Limb (tissue), 2 donors: ENCODE results near the gene SLC25A22.

Source experiments
- DNase-seq, 2 donors: peaks; one replicate each; pipeline ENCODE4 v3.0.0-alpha.2; 2016; ENCODE audit errors: extremely low spot score in 2 of 2

SLC25A22 gene

DNA sequence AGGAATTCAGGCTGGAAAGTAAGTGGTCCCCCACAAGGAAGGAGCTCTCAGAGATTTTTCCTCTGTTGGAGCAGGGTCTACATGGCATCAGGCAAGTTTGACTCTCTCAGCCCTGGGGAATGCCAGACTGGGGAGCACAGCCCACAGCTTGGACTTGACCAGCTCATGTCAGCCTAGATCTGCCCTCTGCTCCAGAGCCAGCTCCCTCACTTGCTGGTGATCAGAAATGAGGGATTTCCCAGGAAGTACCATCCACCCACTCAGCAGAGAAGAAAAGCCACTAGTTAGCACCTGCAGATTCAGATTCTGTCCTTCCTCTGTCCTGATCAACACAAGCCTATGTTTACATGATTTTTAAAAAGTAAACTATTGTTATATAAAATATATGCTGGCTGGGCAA lies 37.8 kb downstream of the SLC25A22 start:
- DNase-seq: no peak

- DNase-seq: no peak
Observed at GRCh38 chr11:749731-750130, 48.4 kb downstream of the SLC25A22 start.

GRCh38 chr11:748007-748359 lies 50.1 kb downstream of the SLC25A22 start:
- no peak for DNase-seq

DNA sequence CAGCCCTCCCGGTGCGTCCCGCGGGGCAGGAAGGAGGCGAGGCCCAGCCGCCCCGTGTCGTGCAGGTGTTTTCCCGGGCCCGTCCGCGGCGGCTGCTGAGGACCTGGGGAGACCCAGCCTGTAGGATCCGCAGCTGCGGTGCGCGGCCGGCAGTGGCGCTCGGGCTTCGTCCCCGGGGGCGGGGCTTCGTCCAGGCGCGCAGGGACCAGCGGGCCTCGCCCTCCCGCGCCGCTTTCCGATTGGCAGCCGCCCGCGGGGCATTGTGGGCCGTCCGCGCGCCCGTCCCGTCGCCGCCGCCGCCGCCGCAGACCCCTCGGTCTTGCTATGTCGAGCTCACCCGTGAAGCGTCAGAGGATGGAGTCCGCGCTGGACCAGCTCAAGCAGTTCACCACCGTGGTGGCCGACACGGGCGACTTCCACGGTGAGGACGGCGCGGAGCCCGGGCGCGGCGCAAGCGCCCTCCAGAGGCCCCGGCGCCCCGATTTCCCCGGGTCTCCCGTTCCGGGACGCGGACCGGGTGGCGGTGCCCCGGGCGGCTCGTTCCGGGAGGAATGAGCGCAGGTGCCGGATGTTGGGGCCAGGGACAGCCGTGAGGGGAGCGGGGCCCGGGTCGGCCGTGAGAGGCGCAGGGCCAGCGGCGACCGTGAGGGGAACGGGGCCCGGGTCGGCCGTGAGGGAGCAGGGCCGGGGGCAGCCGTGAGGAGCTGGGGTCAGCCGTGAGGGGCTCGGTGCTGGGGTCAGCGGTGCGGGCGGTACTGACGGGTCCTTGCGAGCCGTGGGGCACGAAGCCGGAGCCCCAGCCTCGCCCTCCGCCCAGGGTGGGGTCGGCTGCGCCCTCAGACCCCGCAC lies 50.7 kb downstream of the SLC25A22 start, which contains the start of gene TALDO1:
Gene TALDO1, plus strand, starts transcription at position 307 of the 849 bp plus-strand sequence. Its CDS starts 18 bp downstream, at position 325.
- peak; percentile 89 to 93 for DNase-seq

DNA sequence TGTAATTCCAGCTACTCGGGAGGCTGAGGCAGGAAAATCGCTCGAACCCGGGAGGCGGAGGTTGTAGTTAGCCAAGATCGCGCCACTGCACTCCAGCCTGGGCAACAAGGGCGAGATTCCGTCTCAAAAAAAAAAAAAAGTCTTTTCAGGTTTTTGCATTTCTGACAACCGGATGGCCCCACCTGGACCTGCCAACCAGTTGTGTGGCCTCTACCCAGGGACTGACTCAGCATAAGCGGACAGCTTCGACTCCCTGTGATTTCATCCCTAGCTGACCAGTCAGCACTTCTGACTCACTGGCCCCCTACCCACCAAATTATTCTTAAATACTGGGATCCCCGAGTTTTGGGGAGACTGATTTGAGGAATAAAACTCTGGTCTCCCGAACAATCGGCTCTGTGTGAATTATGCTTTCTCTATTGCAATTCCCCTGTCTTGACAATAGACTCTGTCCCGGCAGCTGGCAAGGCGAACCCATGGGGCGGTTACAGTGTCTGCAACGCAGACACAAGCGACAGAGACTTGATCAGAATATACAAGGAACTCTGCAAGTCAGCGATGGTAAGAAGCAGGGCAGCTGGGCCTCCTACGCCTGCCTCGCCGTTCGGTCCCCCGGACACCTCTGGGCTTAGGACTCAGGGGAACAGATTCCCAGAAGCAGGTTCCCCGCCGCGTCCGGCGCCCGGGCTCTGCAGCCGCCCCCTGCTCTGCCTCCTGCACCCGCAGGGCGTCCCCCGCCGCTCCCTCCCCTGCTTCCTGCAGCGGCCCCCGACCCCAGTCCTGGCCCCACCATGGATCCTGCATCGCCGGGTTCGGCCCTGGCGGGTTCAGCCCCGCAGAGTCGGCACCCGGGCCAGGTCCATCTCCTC lies 51.6 kb downstream of the SLC25A22 start:
- no peak for DNase-seq

DNA sequence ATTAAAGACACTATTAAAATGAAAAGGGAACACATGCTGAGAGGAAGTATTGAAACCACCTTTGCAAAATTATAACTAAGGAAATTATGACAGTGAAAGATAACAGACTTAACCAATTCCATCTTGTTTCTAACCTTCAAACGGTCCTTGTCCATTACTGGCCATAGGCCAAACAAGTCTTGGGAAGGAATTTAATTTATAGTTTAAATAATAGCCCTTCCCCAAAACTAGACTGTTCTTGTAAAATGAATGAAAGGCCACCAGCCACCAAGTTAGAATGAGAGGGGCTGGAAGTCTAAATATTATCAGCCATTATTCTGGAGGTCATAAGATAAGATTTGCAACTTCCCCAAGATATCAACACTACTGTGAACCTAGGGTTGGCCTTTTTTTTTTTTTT lies 52.7 kb downstream of the SLC25A22 start:
- DNase-seq: no peak

GRCh38 chr11:742571-743201 lies 55.4 kb downstream of the SLC25A22 start:
- DNase-seq: no peak

DNA sequence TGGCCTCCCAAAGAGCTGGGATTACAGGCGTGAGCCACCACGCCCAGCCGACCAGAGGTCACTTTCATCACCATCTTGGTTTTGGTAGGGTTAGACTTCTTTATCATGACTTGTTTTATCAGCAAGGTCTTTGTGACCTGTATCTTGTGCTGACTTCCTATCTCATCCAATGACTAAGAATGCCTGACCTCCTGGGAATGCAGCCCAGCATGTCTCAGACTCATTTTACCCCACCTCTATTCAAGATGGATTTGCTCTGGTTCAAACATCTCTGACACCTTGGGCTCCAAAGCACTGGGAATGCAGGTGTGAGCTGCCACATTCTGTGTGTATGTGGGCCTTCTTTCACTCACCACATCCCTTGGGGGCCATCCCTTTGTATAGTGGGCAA lies 55.9 kb downstream of the SLC25A22 start:
- DNase-seq: no peak
